A549 treated with AZD9567 at 1 μM for 4 hours (cell line): ENCODE data around the gene CCDC124. TPM values are rescaled to one million over a fixed set of nuclear protein-coding genes. Genes with fewer than 3 reads are reported as not detected.

Source experiments
- total RNA-seq: library from RNA; stranded (reverse); fragments of 200-300 nt; extraction: Qiagen RNA extraction; gene quantifications from 5 replicates; pipeline ENCODE4 v1.2.3, GENCODE V29; 2022; ENCODE audit not compliant: insufficient read depth

The CCDC124 gene, protein sequence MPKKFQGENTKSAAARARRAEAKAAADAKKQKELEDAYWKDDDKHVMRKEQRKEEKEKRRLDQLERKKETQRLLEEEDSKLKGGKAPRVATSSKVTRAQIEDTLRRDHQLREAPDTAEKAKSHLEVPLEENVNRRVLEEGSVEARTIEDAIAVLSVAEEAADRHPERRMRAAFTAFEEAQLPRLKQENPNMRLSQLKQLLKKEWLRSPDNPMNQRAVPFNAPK
- total RNA-seq = 80.4 to 119 TPM (median 113 TPM) in 5 replicates

DNA sequence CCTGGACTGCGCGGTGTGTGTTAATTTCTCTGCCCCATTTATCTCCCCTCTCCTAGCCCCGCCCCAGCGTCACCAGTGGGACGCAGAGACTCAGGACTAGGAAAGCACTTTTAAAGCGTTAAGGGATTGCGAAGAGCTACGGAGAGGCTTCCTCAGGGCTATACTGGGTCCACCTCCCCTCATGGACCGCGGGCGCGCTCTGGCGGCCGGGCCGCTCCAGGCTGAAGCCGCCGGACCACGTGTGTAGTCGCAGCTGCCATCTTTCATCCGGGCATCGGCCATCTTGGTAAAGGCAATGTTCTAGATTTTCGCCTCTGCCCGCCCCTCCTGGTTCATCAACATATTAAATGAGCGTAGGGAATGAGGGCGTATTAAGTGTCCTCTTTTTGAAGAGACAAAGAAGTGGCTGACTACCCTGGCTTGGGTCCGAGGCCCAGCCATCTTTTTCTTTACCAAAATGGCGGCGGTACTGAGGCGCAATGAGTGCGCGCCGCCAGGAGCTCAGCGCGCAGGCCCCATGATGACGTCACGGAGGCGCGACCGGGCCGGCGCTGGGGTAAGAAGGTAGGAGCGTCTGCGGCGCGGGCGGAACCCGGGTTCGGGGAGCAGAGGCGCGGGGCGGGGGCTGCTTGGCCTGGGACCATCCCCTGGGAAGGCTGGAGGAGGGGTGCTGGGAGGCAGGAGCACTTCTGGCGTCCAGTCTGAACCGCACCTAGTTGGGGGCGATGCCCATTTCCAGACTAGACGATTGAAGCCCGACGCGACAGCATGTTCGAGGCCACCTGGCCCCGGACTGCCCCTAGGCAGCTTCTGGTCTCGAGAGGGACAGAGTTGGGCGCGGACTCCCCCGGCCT lies at the start of gene CCDC124:
TSS of gene CCDC124 (plus strand) at position 531 of the 854 bp plus-strand sequence. CDS start 3,406 bp downstream, outside the sequence.

DNA sequence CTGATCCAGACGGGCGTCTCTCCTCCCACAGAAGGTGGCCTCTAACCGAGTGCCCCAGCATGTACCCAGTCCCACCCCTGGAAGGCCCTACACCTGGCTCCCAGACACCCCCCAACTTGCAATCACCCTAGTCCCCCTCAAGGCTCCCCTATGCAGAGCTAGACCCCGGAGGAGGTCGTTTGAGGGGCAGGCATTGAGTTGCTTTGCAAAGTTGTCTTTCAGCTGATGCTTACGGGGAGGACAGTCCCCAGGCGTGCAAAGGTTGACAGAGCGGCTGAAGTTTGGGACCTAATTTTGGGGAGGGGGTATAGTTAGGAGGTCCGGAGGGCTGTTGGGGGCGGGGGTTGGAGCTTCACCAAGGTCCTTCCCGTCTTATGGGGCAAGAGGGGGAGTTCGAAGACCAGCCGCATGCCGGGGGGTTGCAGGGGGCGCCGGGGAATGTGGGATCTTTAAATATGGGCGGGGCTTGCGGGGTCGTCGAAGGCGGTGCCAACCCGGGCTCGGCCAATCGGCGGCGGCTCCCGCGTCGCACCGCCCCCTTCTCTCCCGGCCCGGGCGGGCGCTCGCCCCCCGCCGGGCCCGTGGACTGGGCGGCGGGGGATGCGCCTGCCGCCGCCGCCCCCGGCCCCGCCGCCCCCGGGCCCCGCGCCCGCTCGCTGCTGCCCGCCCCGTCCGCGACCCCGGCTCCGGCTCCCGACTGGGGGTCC lies 33.9 kb downstream of the CCDC124 start, which contains the start of gene KCNN1:
TSS of gene KCNN1 (plus strand) at position 558 of the 707 bp plus-strand sequence. CDS start 6,782 bp downstream, outside the sequence.

Other genes with a start within 250 kb of the CCDC124 start
- gene UNC13A, start 244.7 kb upstream of the CCDC124 start, total RNA-seq = 0.50 to 1.5 TPM (median 1.2 TPM) in 5 replicates
- gene MAP1S, start 213.5 kb upstream of the CCDC124 start, total RNA-seq = 32.7 to 36.4 TPM (median 34.6 TPM) in 5 replicates
- gene FCHO1, start 181.5 kb upstream of the CCDC124 start, total RNA-seq = 15.5 to 19.5 TPM (median 18.1 TPM) in 5 replicates
- 2.6 to 4.8 TPM (median 3.1 TPM) in 5 replicates for gene B3GNT3, start 137.9 kb upstream of the CCDC124 start, total RNA-seq
- gene INSL3, start 111.5 kb upstream of the CCDC124 start, total RNA-seq = 0.28 to 0.61 TPM (median 0.50 TPM) in 4 of 5 replicates, not detected in the other
- gene JAK3, start 85.0 kb upstream of the CCDC124 start, total RNA-seq = 0.22 to 0.35 TPM (median 0.26 TPM) in 5 replicates
- gene RPL18A, start 73.1 kb upstream of the CCDC124 start, total RNA-seq = 1,507 to 2,300 TPM (median 2,170 TPM) in 5 replicates
- gene SLC5A5, start 61.1 kb upstream of the CCDC124 start, total RNA-seq = 0.14 to 0.22 TPM (median 0.17 TPM) in 4 of 5 replicates, not detected in the other
- gene KCNN1, start 34.1 kb downstream of the CCDC124 start, total RNA-seq = 0.57 to 1.2 TPM (median 0.86 TPM) in 4 of 5 replicates, not detected in the other
- gene ARRDC2, start 75.2 kb downstream of the CCDC124 start, total RNA-seq = 27.9 to 44.1 TPM (median 43.5 TPM) in 5 replicates
- gene IL12RB1, start 153.9 kb downstream of the CCDC124 start, total RNA-seq = not detected in 5 replicates
- 1.9 to 2.4 TPM (median 2.2 TPM) in 5 replicates for gene MAST3, start 164.8 kb downstream of the CCDC124 start, total RNA-seq
- 9.9 to 15.0 TPM (median 12.4 TPM) in 5 replicates for gene PIK3R2, start 220.1 kb downstream of the CCDC124 start, total RNA-seq
- 13.6 to 22.2 TPM (median 15.9 TPM) in 5 replicates for gene IFI30, start 240.8 kb downstream of the CCDC124 start, total RNA-seq